GM19035 (cell line): ENCODE results near the gene DZIP3.
"Not testable (repeated sequence)": the region's sequence is repeated elsewhere in the genome, so short reads cannot be mapped to it uniquely, and the experiment has no call there.

Experiments
- ATAC-seq: cut with Tn5 transposase; IDR thresholded peaks from one replicate; pipeline ENCODE4 v1.9.1; 2021; ENCODE audit not compliant: unreplicated experiment

DZIP3 gene

GRCh38 chr3:108677811-108678210 lies 88.3 kb downstream of the DZIP3 start:
- ATAC-seq = no peak

- ATAC-seq = not testable (repeated sequence)
These were observed 102.8 kb downstream of the DZIP3 start for GRCh38 chr3:108692286-108692685.

- ATAC-seq = no peak
These were observed 108.9 kb downstream of the DZIP3 start for GRCh38 chr3:108698461-108698860.

GRCh38 chr3:108705045-108705444 lies 115.5 kb downstream of the DZIP3 start:
- ATAC-seq = no peak

GRCh38 chr3:108713009-108713516 lies 123.5 kb downstream of the DZIP3 start:
- no peak for ATAC-seq

- ATAC-seq = no peak
These were observed 124.3 kb downstream of the DZIP3 start for GRCh38 chr3:108713816-108714215.

- no peak for ATAC-seq
These were observed 128.9 kb downstream of the DZIP3 start for GRCh38 chr3:108718454-108718853.

GRCh38 chr3:108719178-108719806 lies 129.8 kb downstream of the DZIP3 start:
- ATAC-seq = no peak

- no peak for ATAC-seq
These were observed 133.2 kb downstream of the DZIP3 start for GRCh38 chr3:108722724-108723123.

- no peak for ATAC-seq
These were observed 134.6 kb downstream of the DZIP3 start for GRCh38 chr3:108724101-108724500.

- ATAC-seq = no peak
These were observed 138.6 kb downstream of the DZIP3 start for GRCh38 chr3:108728105-108728504.

GRCh38 chr3:108728934-108729333 lies 139.4 kb downstream of the DZIP3 start:
- ATAC-seq = no peak

GRCh38 chr3:108736821-108737220 lies 147.3 kb downstream of the DZIP3 start:
- ATAC-seq = no peak

- ATAC-seq = no peak
These were observed 153.4 kb downstream of the DZIP3 start for GRCh38 chr3:108742929-108743328.
